K562 (cell line): ENCODE data around the gene ITGAL. TPM values are rescaled to one million over a fixed set of nuclear protein-coding genes. Genes with fewer than 3 reads are reported as not detected.

Experiments
- ATAC-seq: fragments of 200-7000 bp; cut with Tn5 transposase; 3 replicates; pipeline ENCODE4 v1.9.1; 2020; ENCODE audit warnings: moderate library complexity
- BruUV-seq: library from RNA; stranded (reverse); fragments of 400-500 nt; replicated peaks from 2 replicates; lab custom pipeline; 2021; lab: Mats Ljungman, UMichigan
- CTCF ChIA-PET: fragments of 300-600 bp; formaldehyde crosslinking; extraction: SDS; loops from one replicate; lab custom pipeline; 2021; ENCODE audit warnings: low intra/inter-chr PET ratio; lab: Yijun Ruan, JAX
- POLR2A ChIA-PET: fragments of 300-600, 350-650 bp; sonication (Branson Sonifier 250); formaldehyde crosslinking; extraction: SDS; loops from one replicate; lab custom pipeline; 2021; ENCODE audit warnings: antibody characterized with exemption, inconsistent platforms; lab: Yijun Ruan, JAX
- DNase-seq, 4 experiments: peaks; one replicate each; pipeline versions ENCODE4 v3.0.0 to v3.0.0-alpha.2; 2011 to 2018; ENCODE audit warnings: low spot score in 3 of 4, mixed read lengths in 3 of 4; ENCODE audit errors: extremely low read depth in 1 of 4
- FAIRE-seq: peaks from 2 replicates; lab custom pipeline; 2011; peaks lifted over from hg19 to GRCh38; lab: Jason Lieb, UNC
- H2AFZ ChIP-seq: 2 replicates; pipeline ENCODE4 v1.6.0; 2011; ENCODE audit warnings: low read depth, low read length, control low read depth, inconsistent platforms
- H3K27ac ChIP-seq: fragments of 200-600 bp; 3 replicates; pipeline ENCODE4 v1.8.0; 2011; ENCODE audit warnings: low read depth, mild to moderate bottlenecking, control low read depth, inconsistent platforms, low read length, moderate library complexity, mixed read lengths; ENCODE audit errors: extremely low read depth
- H3K27me3 ChIP-seq, 2 experiments: fragments of 300-600 bp in 1 of 2; 2 replicates in 1 of 2; 3 replicates in 1 of 2; pipeline versions ENCODE4 v1.6.0 to v1.8.0; 2011; ENCODE audit warnings: inconsistent platforms in 2 of 2, low read length in 2 of 2, mild to moderate bottlenecking in 1 of 2, mixed read lengths in 1 of 2, moderate library complexity in 1 of 2; ENCODE audit not compliant: control insufficient read depth in 2 of 2, insufficient read depth in 2 of 2
- H3K36me3 ChIP-seq: fragments of 300-600 bp; 3 replicates; pipeline ENCODE4 v1.8.0; 2011; ENCODE audit warnings: mild to moderate bottlenecking, low read length, inconsistent platforms; ENCODE audit not compliant: control insufficient read depth, insufficient read depth
- H3K4me1 ChIP-seq, 2 experiments: fragments of 200-600 bp in 1 of 2; replicated peaks in 1 of 2; 2 replicates in 1 of 2; 3 replicates in 1 of 2; pipeline versions ENCODE4 v1.5.1 to v1.8.0; 2011; ENCODE audit warnings: inconsistent platforms in 2 of 2, low read length in 2 of 2, mild to moderate bottlenecking in 1 of 2, mixed read lengths in 1 of 2, moderate library complexity in 1 of 2; ENCODE audit not compliant: control insufficient read depth in 2 of 2, insufficient read depth in 2 of 2
- H3K4me2 ChIP-seq: 2 replicates; pipeline ENCODE4 v1.6.1; 2011; ENCODE audit warnings: low read length, control low read depth, inconsistent platforms, mixed read lengths; ENCODE audit not compliant: insufficient read depth
- H3K4me3 ChIP-seq: fragments of 200-600 bp; sonication (generic), shearing (Covaris generic); 2 replicates; pipeline ENCODE4 v1.5.1; 2016; ENCODE audit warnings: control low read depth, inconsistent platforms
- H3K79me2 ChIP-seq: fragments of 200-600 bp; 3 replicates; pipeline ENCODE4 v1.8.0; 2011; ENCODE audit warnings: low read length, inconsistent platforms; ENCODE audit not compliant: control insufficient read depth, insufficient read depth
- H3K9ac ChIP-seq, 2 experiments: 2 replicates each; pipeline versions ENCODE4 v1.6.0 to v1.6.1; 2011; ENCODE audit warnings: low read depth in 2 of 2, low read length in 2 of 2, control low read depth in 1 of 2, inconsistent platforms in 1 of 2, mild to moderate bottlenecking in 1 of 2, mixed read lengths in 1 of 2; ENCODE audit not compliant: insufficient read depth in 1 of 2
- H3K9me1 ChIP-seq: one replicate; pipeline ENCODE4 v1.6.0; 2011; ENCODE audit warnings: inconsistent platforms, mild to moderate bottlenecking, low read length, moderate library complexity; ENCODE audit not compliant: control insufficient read depth, insufficient read depth
- H3K9me3 ChIP-seq: replicated peaks from 2 replicates; pipeline ENCODE4 v1.5.1; 2011; ENCODE audit warnings: low read depth, low read length, inconsistent platforms; ENCODE audit not compliant: control insufficient read depth, insufficient read depth
- H4K20me1 ChIP-seq: replicated peaks from 2 replicates; pipeline ENCODE4 v1.6.1; 2011; ENCODE audit warnings: low read length, inconsistent platforms, mixed read lengths; ENCODE audit not compliant: control insufficient read depth, insufficient read depth
- CTBP1 ChIP-seq: fragments of 450-650 bp; IDR thresholded peaks from 2 replicates; pipeline ENCODE4 v1.6.1; 2016; ENCODE audit warnings: borderline replicate concordance
- E2F6 ChIP-seq, 2 experiments: IDR thresholded peaks; 2 replicates each; pipeline ENCODE4 v1.6.1; 2011; ENCODE audit warnings: borderline replicate concordance in 1 of 2, control low read depth in 1 of 2, low read depth in 1 of 2, low read length in 1 of 2, mild to moderate bottlenecking in 1 of 2, mixed read lengths in 1 of 2, moderate library complexity in 1 of 2; ENCODE audit not compliant: insufficient read depth in 1 of 2, insufficient read length in 1 of 2, poor library complexity in 1 of 2, severe bottlenecking in 1 of 2; ENCODE audit errors: extremely low read depth in 1 of 2
- HDAC8 ChIP-seq: fragments of 450-650 bp; IDR thresholded peaks from 2 replicates; pipeline ENCODE4 v1.6.1; 2016; ENCODE audit warnings: mild to moderate bottlenecking, missing genetic modification characterization, moderate library complexity, missing compliant biosample characterization
- HEY1 ChIP-seq: fragments of 250-450 bp; sonication (Bioruptor Pico); IDR thresholded peaks from 2 replicates; pipeline ENCODE4 v1.5.0; 2020; ENCODE audit warnings: mild to moderate bottlenecking, moderate library complexity, borderline replicate concordance
- ILF3 ChIP-seq: fragments of 450-650 bp; IDR thresholded peaks from 2 replicates; pipeline ENCODE4 v1.6.1; 2018; ENCODE audit warnings: antibody characterized with exemption, mild to moderate bottlenecking, moderate library complexity, borderline replicate concordance
- IRF9 ChIP-seq: fragments of 450-650 bp; IDR thresholded peaks from 2 replicates; pipeline ENCODE4 v1.6.1; 2016; ENCODE audit warnings: missing biosample characterization, missing genetic modification characterization
- LARP7 ChIP-seq: fragments of 450-650 bp; IDR thresholded peaks from 2 replicates; pipeline ENCODE4 v1.6.1; 2016
- MTA3 ChIP-seq: fragments of 450-650 bp; formaldehyde crosslinking; IDR thresholded peaks from 2 replicates; pipeline ENCODE4 v1.6.1; 2017; ENCODE audit warnings: mild to moderate bottlenecking, borderline replicate concordance
- PHF20 ChIP-seq: fragments of 450-650 bp; IDR thresholded peaks from 2 replicates; pipeline ENCODE4 v1.6.1; 2018; ENCODE audit not compliant: partially characterized antibody
- PTTG1 ChIP-seq: fragments of 450-650 bp; IDR thresholded peaks from 2 replicates; pipeline ENCODE4 v1.6.1; 2016; ENCODE audit warnings: low read depth, mild to moderate bottlenecking, missing genetic modification characterization, missing compliant biosample characterization
- RBM34 ChIP-seq: fragments of 200-400 bp; formaldehyde crosslinking; IDR thresholded peaks from 2 replicates; pipeline ENCODE4 v1.6.1; 2018; ENCODE audit warnings: low read length, borderline replicate concordance; ENCODE audit not compliant: insufficient read depth
- TFAP4 ChIP-seq: sonication (generic); formaldehyde crosslinking; IDR thresholded peaks from 2 replicates; pipeline ENCODE4 v1.8.0; 2022; ENCODE audit warnings: missing genetic modification reagents, mild to moderate bottlenecking, moderate library complexity, borderline replicate concordance
- ZFP30 ChIP-seq: fragments of 250-450 bp; sonication (Bioruptor Pico); IDR thresholded peaks from 2 replicates; pipeline ENCODE4 v1.8.0; 2022; ENCODE audit warnings: moderate library complexity, mild to moderate bottlenecking, inconsistent platforms, borderline replicate concordance
- ZNF212 ChIP-seq: fragments of 450-650 bp; formaldehyde crosslinking; IDR thresholded peaks from 2 replicates; pipeline ENCODE4 v1.4.0; 2020; ENCODE audit warnings: mild to moderate bottlenecking
- ZNF282 ChIP-seq: sonication (generic); formaldehyde crosslinking; IDR thresholded peaks from 2 replicates; pipeline ENCODE4 v1.8.1; 2023; ENCODE audit warnings: missing genetic modification reagents
- ZNF384 ChIP-seq: IDR thresholded peaks from 2 replicates; pipeline ENCODE4 v1.6.1; 2012; ENCODE audit warnings: low read depth, low read length, improper control_type of control experiment
- ZNF444 ChIP-seq: fragments of 250-450 bp; sonication (Bioruptor Pico); IDR thresholded peaks from 2 replicates; pipeline ENCODE4 v1.4.0; 2020; ENCODE audit warnings: mild to moderate bottlenecking, moderate library complexity
- ZNF830 ChIP-seq: fragments of 250-450 bp; sonication (Bioruptor Pico); IDR thresholded peaks from 2 replicates; pipeline ENCODE4 v1.5.0; 2021; ENCODE audit warnings: mild to moderate bottlenecking
- WGBS: fragments of 100-300 bp; shearing (Covaris generic); methylation state at CpG from one replicate; pipeline ENCODE4 v1.1.6; 2016; ENCODE audit warnings: low coverage, mixed read lengths; ENCODE audit not compliant: insufficient coverage; ENCODE audit errors: missing lambda C conversion rate; 5-methylcytosine and 5-hydroxymethylcytosine counted together
- in situ Hi-C: fragments of 300-500 bp; cut with MboI; formaldehyde crosslinking; loops from 4 replicates; pipeline ENCODE4 v1.15.0; 2018; ENCODE audit warnings: inconsistent platforms, mixed read lengths
- intact Hi-C: fragments of 100-400 bp; cut with micrococcal nuclease; formaldehyde crosslinking; loops from 2 replicates; pipeline ENCODE4 v1.14.2; 2022
- polyA plus RNA-seq, 8 experiments: library from polyadenylated mRNA; depleted of rRNA in 4 of 8; stranded (reverse) in 5 of 8; unstranded in 3 of 8; fragments of >200 nt; fragmentation: Nextera tagmentation in 2 of 8; fragmentation: Illumina TruSeq in 1 of 8; extraction: Ambion mirVana in 2 of 8; extraction: Trizol in 1 of 8; gene quantifications; 2 replicates each; pipeline versions ENCODE4 v1.2.1 to v1.2.3, GENCODE V29; 2011 to 2014; ENCODE audit warnings: inconsistent platforms in 1 of 8, missing spikeins in 1 of 8
- total RNA-seq, 7 experiments: library from RNA; depleted of rRNA in 6 of 7; stranded (reverse); fragments of >200 nt in 6 of 7; fragmentation: Illumina TruSeq in 2 of 7; extraction: Trizol in 2 of 7; gene quantifications; 2 replicates each; pipeline versions ENCODE4 v1.2.1 to v1.2.3, GENCODE V29; 2011 to 2021; ENCODE audit warnings: low replicate concordance in 1 of 7

The ITGAL gene
- total and polyA plus RNA-seq, 9 of the 15 experiments (the other 6 are each of a cell fraction or from before 2014, with no cell fraction given), result 0.01 to 0.53 TPM; not detected in 7

- TF ChIP-seq E2F6 (IDR thresholded peaks at IDR 0.05; ENCODE audit: borderline replicate concordance in 1 of 2, extremely low read depth in 1 of 2, insufficient read depth in 1 of 2, insufficient read length in 1 of 2, low read depth in 1 of 2, low read length in 1 of 2, poor library complexity in 1 of 2, severe bottlenecking in 1 of 2) (peak in 1 of 2 experiments; percentile 79), TFAP4 (CRISPR knock-in tag) (0 out of 2 replicates have a peak, but pooled peaks have one; percentile 2), ZNF830 (CRISPR knock-in tag) (no peak), ZNF384 (no peak)
These were observed 85.1 kb downstream of the ITGAL start (continued) for GRCh38 chr16:30557707-30557956.

GRCh38 chr16:30557957-30558788, 85.6 kb downstream of the ITGAL start, which contains the start of gene ZNF764:
Gene ZNF764 (minus strand): TSS chr16:30558374. CDS start chr16:30558182, 192 bp downstream.
- WGBS, result under 1% methylated on average over 70 of the region's 74 CpGs
- BruUV-seq, result TSS peak; percentile 73
- in situ Hi-C loops (no loop called here), intact Hi-C loops (loop anchor here (1.0 kb wide), 1 partner anchor 27 kb away; the partner anchor contains the start of gene ZNF785)
- H3K4me1 ChIP-seq, result peaks cover 21 to 57% of the 10 kb centered on the region in 2 experiments; a peak in 4 of 5 replicates
- peak; percentile 99 for ATAC-seq
- H3K4me2 ChIP-seq, result peak within 1 kb of the TSS; percentile 83
- ChIA-PET POLR2A (interaction anchor here (0.6 to 4.9 kb wide), 23 partner anchors 8 to 1174 kb away, joined by 3 to 31 read pairs (median 3); partner anchors contain the start of genes DCTPP1, SRCAP, ZNF688 and ZNF689), CTCF (no interaction called here)
- no peaks in the 10 kb centered on the region for H3K27me3 ChIP-seq
- no peaks in the 10 kb centered on the region; the same call in 1 of the 2 replicates for H3K9me3 ChIP-seq
- H3K9ac ChIP-seq, result peak within 1 kb of the TSS; percentile 91 to 97
- peaks cover 25% of the 10 kb centered on the region for H3K79me2 ChIP-seq
- peak; percentile 83 to 98 (median 88) for DNase-seq
- H3K9me1 ChIP-seq, result no peaks in the 10 kb centered on the region
- FAIRE-seq, result peak; percentile 98
- H3K36me3 ChIP-seq, result peaks cover 28% of the 10 kb centered on the region; the same call in 2 of the 3 replicates
- peak within 1 kb of the TSS; percentile 89 for H2AFZ ChIP-seq
- peak within 1 kb of the TSS; percentile 66 for H3K4me3 ChIP-seq
- H4K20me1 ChIP-seq, result no peaks in the 10 kb centered on the region; the same call in 1 of the 2 replicates
- peak within 1 kb of the TSS; percentile 94 for H3K27ac ChIP-seq
- TF ChIP-seq ZNF444, result no peak
- TF ChIP-seq PTTG1 (tag), result no peak
- TF ChIP-seq ILF3, result no peak
- peak; percentile 59 for TF ChIP-seq CTBP1
- TF ChIP-seq RBM34, result no peak
- no peak for TF ChIP-seq ZNF282 (CRISPR knock-in tag)
- no peak; the same call in 1 of the 2 replicates for TF ChIP-seq MTA3
- no peak for TF ChIP-seq ZFP30 (CRISPR knock-in tag)
- TF ChIP-seq PHF20, result peak; percentile 25
- TF ChIP-seq HEY1, result no peak
- no peak for TF ChIP-seq HDAC8 (tag)
- TF ChIP-seq LARP7, result no peak
- TF ChIP-seq IRF9 (tag), result no peak
- TF ChIP-seq ZNF212 (CRISPR knock-in tag), result no peak
